ENCODE data around the gene TNFSF13.

TNFSF13 gene

GRCh38 chr17:7562208-7562605, 3.7 kb downstream of the TNFSF13 start:
- TF ChIP-seq CTCF (conservative IDR thresholded peaks at IDR 0.05; ENCODE audit: control insufficient read depth, insufficient read depth, low read depth, low read length) = no peak
- peak overlapping the region; percentile 78 for H3K4me3 ChIP-seq (ENCODE audit: control insufficient read depth, low read depth, low read length)
- no peak for DNase-seq (ENCODE audit: low read depth)

GRCh38 chr17:7563115-7563869, 4.7 kb downstream of the TNFSF13 start:
- no peak for DNase-seq (ENCODE audit: low read depth)
- H3K4me3 ChIP-seq (ENCODE audit: control insufficient read depth, low read depth, low read length) = no peak overlapping the region
- TF ChIP-seq CTCF (conservative IDR thresholded peaks at IDR 0.05; ENCODE audit: control insufficient read depth, insufficient read depth, low read depth, low read length) = no peak

- H3K4me3 ChIP-seq (ENCODE audit: control insufficient read depth, low read depth, low read length) = no peak overlapping the region
- DNase-seq (ENCODE audit: low read depth) = no peak
- no peak for TF ChIP-seq CTCF (conservative IDR thresholded peaks at IDR 0.05; ENCODE audit: control insufficient read depth, insufficient read depth, low read depth, low read length)
Measured at GRCh38 chr17:7569571-7569970, 11.0 kb downstream of the TNFSF13 start.

GRCh38 chr17:7570351-7570750, 11.8 kb downstream of the TNFSF13 start:
- TF ChIP-seq CTCF (conservative IDR thresholded peaks at IDR 0.05; ENCODE audit: control insufficient read depth, insufficient read depth, low read depth, low read length) = no peak
- H3K4me3 ChIP-seq (ENCODE audit: control insufficient read depth, low read depth, low read length) = no peak overlapping the region
- no peak for DNase-seq (ENCODE audit: low read depth)

GRCh38 chr17:7572338-7572587, 13.7 kb downstream of the TNFSF13 start:
- DNase-seq (ENCODE audit: low read depth) = no peak
- peak overlapping the region; percentile 53 for H3K4me3 ChIP-seq (ENCODE audit: control insufficient read depth, low read depth, low read length)
- TF ChIP-seq CTCF (conservative IDR thresholded peaks at IDR 0.05; ENCODE audit: control insufficient read depth, insufficient read depth, low read depth, low read length) = no peak

- peak; percentile 99 for DNase-seq (ENCODE audit: low read depth)
- TF ChIP-seq CTCF (conservative IDR thresholded peaks at IDR 0.05; ENCODE audit: control insufficient read depth, insufficient read depth, low read depth, low read length) = no peak
- peak overlapping the region; percentile 93 for H3K4me3 ChIP-seq (ENCODE audit: control insufficient read depth, low read depth, low read length)
Measured at GRCh38 chr17:7572588-7573323, 14.2 kb downstream of the TNFSF13 start.

Data from fibroblast of mammary gland (primary cell).